HG02610 (cell line): Measurements from ENCODE around the gene ABCC8.
A peak's percentile ranks its signal among the peaks of the same experiment; 100 is the strongest.

Experiments
- ATAC-seq: cut with Tn5 transposase; IDR thresholded peaks from one replicate; pipeline ENCODE4 v1.9.1; 2021; ENCODE audit warnings: mild to moderate bottlenecking, moderate library complexity; ENCODE audit not compliant: unreplicated experiment

Gene ABCC8

GRCh38 chr11:17368551-17368950 is 108.1 kb downstream of the ABCC8 start:
- ATAC-seq = no peak

- no peak for ATAC-seq
These were observed 110.2 kb downstream of the ABCC8 start for GRCh38 chr11:17366495-17366894.

GRCh38 chr11:17354601-17354991 is 122.0 kb downstream of the ABCC8 start:
- no peak for ATAC-seq

- no peak for ATAC-seq
These were observed 122.6 kb downstream of the ABCC8 start for GRCh38 chr11:17353821-17354600.

- ATAC-seq = no peak
These were observed 123.5 kb downstream of the ABCC8 start for GRCh38 chr11:17352950-17353820.

GRCh38 chr11:17351510-17352176 is 125.0 kb downstream of the ABCC8 start, which contains the start of gene NCR3LG1:
NCR3LG1 (plus strand) TSS chr11:17351800; CDS start chr11:17351970, 170 bp downstream.
- ATAC-seq = peak; percentile 34

GRCh38 chr11:17351172-17351509 is 125.5 kb downstream of the ABCC8 start:
- ATAC-seq = no peak

GRCh38 chr11:17350455-17351171 is 126.0 kb downstream of the ABCC8 start:
- no peak for ATAC-seq

GRCh38 chr11:17347676-17348075 is 129.0 kb downstream of the ABCC8 start:
- ATAC-seq = no peak

GRCh38 chr11:17343907-17344306 is 132.7 kb downstream of the ABCC8 start:
- ATAC-seq = peak; percentile 67

GRCh38 chr11:17343257-17343656 is 133.4 kb downstream of the ABCC8 start:
- no peak for ATAC-seq
